ENCODE measurements around the gene TSPAN9.

GRCh38 chr12:3243376-3244084 lies 166.4 kb downstream of the TSPAN9 start:
- TF ChIP-seq CTCF (IDR thresholded peaks at IDR 0.05): no peak
- no peak for TF ChIP-seq POLR2AphosphoS5 (IDR thresholded peaks at IDR 0.05; ENCODE audit: low read depth, low read length)
- no peak for TF ChIP-seq SIN3A (IDR thresholded peaks at IDR 0.05; ENCODE audit: borderline replicate concordance, insufficient read depth, low read depth, low read length)
- TF ChIP-seq, protein P1, sequence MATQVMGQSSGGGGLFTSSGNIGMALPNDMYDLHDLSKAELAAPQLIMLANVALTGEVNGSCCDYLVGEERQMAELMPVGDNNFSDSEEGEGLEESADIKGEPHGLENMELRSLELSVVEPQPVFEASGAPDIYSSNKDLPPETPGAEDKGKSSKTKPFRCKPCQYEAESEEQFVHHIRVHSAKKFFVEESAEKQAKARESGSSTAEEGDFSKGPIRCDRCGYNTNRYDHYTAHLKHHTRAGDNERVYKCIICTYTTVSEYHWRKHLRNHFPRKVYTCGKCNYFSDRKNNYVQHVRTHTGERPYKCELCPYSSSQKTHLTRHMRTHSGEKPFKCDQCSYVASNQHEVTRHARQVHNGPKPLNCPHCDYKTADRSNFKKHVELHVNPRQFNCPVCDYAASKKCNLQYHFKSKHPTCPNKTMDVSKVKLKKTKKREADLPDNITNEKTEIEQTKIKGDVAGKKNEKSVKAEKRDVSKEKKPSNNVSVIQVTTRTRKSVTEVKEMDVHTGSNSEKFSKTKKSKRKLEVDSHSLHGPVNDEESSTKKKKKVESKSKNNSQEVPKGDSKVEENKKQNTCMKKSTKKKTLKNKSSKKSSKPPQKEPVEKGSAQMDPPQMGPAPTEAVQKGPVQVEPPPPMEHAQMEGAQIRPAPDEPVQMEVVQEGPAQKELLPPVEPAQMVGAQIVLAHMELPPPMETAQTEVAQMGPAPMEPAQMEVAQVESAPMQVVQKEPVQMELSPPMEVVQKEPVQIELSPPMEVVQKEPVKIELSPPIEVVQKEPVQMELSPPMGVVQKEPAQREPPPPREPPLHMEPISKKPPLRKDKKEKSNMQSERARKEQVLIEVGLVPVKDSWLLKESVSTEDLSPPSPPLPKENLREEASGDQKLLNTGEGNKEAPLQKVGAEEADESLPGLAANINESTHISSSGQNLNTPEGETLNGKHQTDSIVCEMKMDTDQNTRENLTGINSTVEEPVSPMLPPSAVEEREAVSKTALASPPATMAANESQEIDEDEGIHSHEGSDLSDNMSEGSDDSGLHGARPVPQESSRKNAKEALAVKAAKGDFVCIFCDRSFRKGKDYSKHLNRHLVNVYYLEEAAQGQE (IDR thresholded peaks at IDR 0.05; ENCODE audit: insufficient read depth in 1 of 2, low read depth in 2 of 2, low read length in 1 of 2): no peak
